Neural progenitor cell (in vitro differentiated cells): ENCODE data around the gene EPHB1. TPM values are rescaled to one million over a fixed set of nuclear protein-coding genes. Genes with fewer than 3 reads are reported as not detected.

Source experiments
- DNase-seq: peaks from one replicate; pipeline ENCODE4 v3.0.0-alpha.2; 2016; ENCODE audit warnings: low spot score
- H2AFZ ChIP-seq: fragments of 200-600 bp; sonication (generic); replicated peaks from 2 replicates; pipeline ENCODE4 v1.6.1; 2016; ENCODE audit warnings: antibody characterized with exemption
- H3F3A ChIP-seq: fragments of 200-600 bp; sonication (generic); 2 replicates; pipeline ENCODE4 v1.6.1; 2016; ENCODE audit warnings: antibody characterized with exemption, low read depth
- H3K27ac ChIP-seq: fragments of 200-600 bp; sonication (generic); 2 replicates; pipeline ENCODE4 v1.5.1; 2016; ENCODE audit warnings: mild to moderate bottlenecking
- H3K27me3 ChIP-seq: fragments of 200-600 bp; sonication (generic); 2 replicates; pipeline ENCODE4 v1.6.1; 2016; ENCODE audit warnings: mild to moderate bottlenecking, moderate library complexity
- H3K36me3 ChIP-seq: fragments of 200-600 bp; sonication (generic); 2 replicates; pipeline ENCODE4 v1.5.1; 2016
- H3K4me1 ChIP-seq: fragments of 200-600 bp; sonication (generic); 2 replicates; pipeline ENCODE4 v1.6.1; 2016; ENCODE audit warnings: mixed run types
- H3K4me2 ChIP-seq: fragments of 200-600 bp; sonication (generic); 2 replicates; pipeline ENCODE4 v1.6.1; 2016
- H3K4me3 ChIP-seq: fragments of 200-600 bp; sonication (generic); 2 replicates; pipeline ENCODE4 v1.5.1; 2016
- H3K79me2 ChIP-seq: fragments of 200-600 bp; sonication (generic); 2 replicates; pipeline ENCODE4 v1.6.1; 2016; ENCODE audit warnings: low read depth
- H3K9ac ChIP-seq: fragments of 200-600 bp; sonication (generic); 2 replicates; pipeline ENCODE4 v1.6.1; 2016
- H3K9me3 ChIP-seq: fragments of 200-600 bp; sonication (generic); 2 replicates; pipeline ENCODE4 v1.5.1; 2016; ENCODE audit warnings: low read depth
- H4K20me1 ChIP-seq: fragments of 200-600 bp; sonication (generic); 2 replicates; pipeline ENCODE4 v1.6.1; 2016; ENCODE audit warnings: low read depth
- H3K27ac Mint-ChIP-seq: 3 replicates; pipeline ENCODE4 v1.8.0; 2021; ENCODE audit warnings: mixed read lengths
- H3K27me3 Mint-ChIP-seq: 2 replicates; pipeline ENCODE4 v1.8.0; 2022; ENCODE audit warnings: low read depth, mild to moderate bottlenecking, inconsistent platforms, moderate library complexity, mixed read lengths; ENCODE audit not compliant: insufficient read depth
- H3K36me3 Mint-ChIP-seq: 3 replicates; pipeline ENCODE4 v1.8.0; 2021; ENCODE audit warnings: mixed read lengths
- H3K4me1 Mint-ChIP-seq: 3 replicates; pipeline ENCODE4 v1.8.0; 2021; ENCODE audit warnings: mixed read lengths
- H3K4me3 Mint-ChIP-seq: 3 replicates; pipeline ENCODE4 v1.8.0; 2021; ENCODE audit warnings: mild to moderate bottlenecking, moderate library complexity, mixed read lengths
- H3K9me3 Mint-ChIP-seq: 3 replicates; pipeline ENCODE4 v1.8.0; 2020; ENCODE audit warnings: mixed read lengths
- EZH2 ChIP-seq: fragments of 200-600 bp; sonication (generic); IDR thresholded peaks from 2 replicates; pipeline ENCODE4 v1.6.1; 2017; ENCODE audit warnings: antibody characterized with exemption, mild to moderate bottlenecking, moderate library complexity
- EZH2phosphoT487 ChIP-seq: fragments of 200-600 bp; sonication (generic); IDR thresholded peaks from 2 replicates; pipeline ENCODE4 v1.6.1; 2017; ENCODE audit warnings: antibody characterized with exemption
- total RNA-seq: library from RNA; depleted of rRNA; stranded (reverse); fragments of >200 nt; gene quantifications from 2 replicates; pipeline ENCODE4 v1.2.3, GENCODE V29; 2015; ENCODE audit warnings: low replicate concordance
- TF ChIP-seq, protein P1 (sequence below): fragments of 200-600 bp; sonication (generic); IDR thresholded peaks from 2 replicates; pipeline ENCODE4 v1.5.1; 2017; ENCODE audit warnings: antibody characterized with exemption, mild to moderate bottlenecking

Gene EPHB1
- total RNA-seq, 1 donor from 2014 or later = 9.1 TPM

DNA sequence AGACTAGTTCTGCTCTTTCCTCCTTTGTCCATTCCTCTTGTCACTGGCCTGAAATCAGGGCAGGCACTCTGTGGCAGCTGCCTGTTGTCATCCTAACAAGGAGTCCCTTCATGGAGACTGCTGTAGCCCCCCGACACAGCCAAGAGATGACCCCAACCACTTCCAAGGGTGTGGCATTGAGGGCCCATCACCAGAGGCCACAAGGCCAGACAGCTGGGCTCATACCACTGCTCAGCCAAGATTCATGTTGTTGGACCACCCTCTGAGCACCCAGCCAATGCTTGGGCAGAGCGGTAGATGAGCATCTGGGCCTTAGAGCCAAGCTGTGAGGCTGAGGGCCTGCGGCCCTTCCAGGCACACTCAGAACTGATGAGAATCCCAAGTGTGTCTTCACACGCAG is 85.4 kb downstream of the EPHB1 start:
- H3K4me1 ChIP-seq = peaks cover 6% of the 10 kb centered on the region
- no peaks in the 10 kb centered on the region for H3K36me3 Mint-ChIP-seq
- H3K27me3 ChIP-seq = no peaks in the 10 kb centered on the region
- H3K79me2 ChIP-seq = no peaks in the 10 kb centered on the region
- no peak overlapping the region for H2AFZ ChIP-seq
- TF ChIP-seq, protein P1, sequence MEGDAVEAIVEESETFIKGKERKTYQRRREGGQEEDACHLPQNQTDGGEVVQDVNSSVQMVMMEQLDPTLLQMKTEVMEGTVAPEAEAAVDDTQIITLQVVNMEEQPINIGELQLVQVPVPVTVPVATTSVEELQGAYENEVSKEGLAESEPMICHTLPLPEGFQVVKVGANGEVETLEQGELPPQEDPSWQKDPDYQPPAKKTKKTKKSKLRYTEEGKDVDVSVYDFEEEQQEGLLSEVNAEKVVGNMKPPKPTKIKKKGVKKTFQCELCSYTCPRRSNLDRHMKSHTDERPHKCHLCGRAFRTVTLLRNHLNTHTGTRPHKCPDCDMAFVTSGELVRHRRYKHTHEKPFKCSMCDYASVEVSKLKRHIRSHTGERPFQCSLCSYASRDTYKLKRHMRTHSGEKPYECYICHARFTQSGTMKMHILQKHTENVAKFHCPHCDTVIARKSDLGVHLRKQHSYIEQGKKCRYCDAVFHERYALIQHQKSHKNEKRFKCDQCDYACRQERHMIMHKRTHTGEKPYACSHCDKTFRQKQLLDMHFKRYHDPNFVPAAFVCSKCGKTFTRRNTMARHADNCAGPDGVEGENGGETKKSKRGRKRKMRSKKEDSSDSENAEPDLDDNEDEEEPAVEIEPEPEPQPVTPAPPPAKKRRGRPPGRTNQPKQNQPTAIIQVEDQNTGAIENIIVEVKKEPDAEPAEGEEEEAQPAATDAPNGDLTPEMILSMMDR = no peak
- TF ChIP-seq EZH2phosphoT487 = no peak
- TF ChIP-seq EZH2 = no peak
- no peaks in the 10 kb centered on the region for H3K9me3 ChIP-seq
- H3K27ac ChIP-seq = no peak overlapping the region
- H3K27ac Mint-ChIP-seq = no peak overlapping the region
- no peak for DNase-seq
- H3K4me1 Mint-ChIP-seq = no peaks in the 10 kb centered on the region
- no peak overlapping the region for H3K4me3 ChIP-seq
- no peaks in the 10 kb centered on the region for H3K9me3 Mint-ChIP-seq
- no peak overlapping the region for H3K9ac ChIP-seq
- H3K4me2 ChIP-seq = no peak overlapping the region
- H3K36me3 ChIP-seq = no peaks in the 10 kb centered on the region
- H3K4me3 Mint-ChIP-seq = no peak overlapping the region
- H4K20me1 ChIP-seq = no peaks in the 10 kb centered on the region
- no peaks in the 10 kb centered on the region for H3F3A ChIP-seq
- H3K27me3 Mint-ChIP-seq = no peaks in the 10 kb centered on the region

DNA sequence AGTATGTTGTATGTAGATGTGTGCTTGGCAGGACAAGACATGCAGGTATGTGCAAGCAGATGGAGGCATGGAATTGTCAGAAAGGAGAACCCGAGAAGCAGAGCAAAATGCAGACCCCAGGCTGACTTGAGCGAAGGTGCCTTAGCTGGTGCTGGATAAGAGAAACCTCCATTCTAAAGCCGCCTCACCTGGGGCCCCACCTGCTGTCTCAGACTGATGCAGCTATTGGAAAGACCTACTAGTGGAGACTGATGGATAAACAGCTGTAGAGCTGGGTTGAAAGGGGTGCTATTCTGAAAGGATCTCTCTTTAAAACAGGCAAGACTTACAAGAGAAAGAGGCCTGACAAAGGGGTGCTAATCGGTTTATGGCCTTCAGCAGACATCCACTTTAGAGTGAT is 86.2 kb downstream of the EPHB1 start:
- no peaks in the 10 kb centered on the region for H3K36me3 Mint-ChIP-seq
- H3K9ac ChIP-seq = no peak overlapping the region
- no peaks in the 10 kb centered on the region for H4K20me1 ChIP-seq

DNA sequence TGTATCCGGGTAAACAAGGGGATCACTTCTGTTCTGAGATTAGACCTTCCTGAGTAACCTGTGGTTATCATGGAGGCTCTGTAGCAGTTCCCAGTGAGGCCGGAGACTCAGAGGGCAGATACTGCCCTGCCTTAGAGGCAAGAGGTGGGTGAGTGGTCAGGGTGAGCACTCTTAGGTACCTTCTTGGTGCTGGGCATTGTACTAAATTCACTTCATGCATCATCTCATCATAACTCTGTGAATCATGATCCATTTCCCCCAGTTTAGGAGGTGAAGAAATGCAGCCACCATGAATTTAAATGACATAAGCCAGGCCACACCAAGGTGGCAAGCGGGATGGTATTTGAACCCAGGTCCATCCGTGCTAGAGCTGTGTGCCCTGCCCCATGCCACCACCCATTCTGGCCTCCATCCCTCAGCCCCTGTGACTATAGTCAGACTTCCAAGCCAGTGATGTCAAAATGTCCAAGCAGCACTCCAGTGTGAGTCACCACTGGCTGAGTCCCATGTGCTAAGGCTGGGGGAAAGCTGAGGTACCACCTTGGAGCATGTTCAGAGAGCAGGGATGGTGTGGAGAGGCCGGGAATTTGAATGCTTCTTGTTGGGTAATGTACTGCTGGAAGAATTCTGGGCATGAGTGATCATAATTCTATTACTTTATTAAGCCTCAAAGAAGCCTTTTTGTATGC is 88.8 kb downstream of the EPHB1 start:
- H3K79me2 ChIP-seq = no peaks in the 10 kb centered on the region
- TF ChIP-seq, protein P1 = no peak
- TF ChIP-seq EZH2phosphoT487 (no peak), EZH2 (no peak)

More for the DNA sequence above, 86.2 kb downstream of the EPHB1 start:
- H3K4me2 ChIP-seq = no peak overlapping the region
- Mint-ChIP-seq H3K9me3 (no peaks in the 10 kb centered on the region), H3K27me3 (no peaks in the 10 kb centered on the region), H3K4me3 (no peak overlapping the region), H3K27ac (no peak overlapping the region), H3K4me1 (no peaks in the 10 kb centered on the region)
- no peaks in the 10 kb centered on the region for H3K27me3 ChIP-seq
- H3K36me3 ChIP-seq = no peaks in the 10 kb centered on the region
- no peak overlapping the region for H2AFZ ChIP-seq
- H3K9me3 ChIP-seq = no peaks in the 10 kb centered on the region
- DNase-seq = no peak
- no peaks in the 10 kb centered on the region for H3F3A ChIP-seq
- H3K4me1 ChIP-seq = peaks cover 6% of the 10 kb centered on the region
- no peak overlapping the region for H3K27ac ChIP-seq
- no peaks in the 10 kb centered on the region for H3K79me2 ChIP-seq
- TF ChIP-seq, protein P1 = no peak
- TF ChIP-seq EZH2 = no peak
- no peak for TF ChIP-seq EZH2phosphoT487
- H3K4me3 ChIP-seq = no peak overlapping the region

More for the DNA sequence above, 88.8 kb downstream of the EPHB1 start:
- Histone ChIP-seq H3K36me3 (no peaks in the 10 kb centered on the region), H3K9me3 (no peaks in the 10 kb centered on the region), H2AFZ (no peak overlapping the region), H4K20me1 (no peaks in the 10 kb centered on the region), H3K27me3 (no peaks in the 10 kb centered on the region), H3K4me1 (peaks cover 6% of the 10 kb centered on the region), H3K9ac (no peak overlapping the region), H3K4me3 (no peak overlapping the region), H3K27ac (no peak overlapping the region), H3K4me2 (no peak overlapping the region), H3F3A (no peaks in the 10 kb centered on the region)
- DNase-seq = no peak
- H3K4me1 Mint-ChIP-seq = no peaks in the 10 kb centered on the region
- no peaks in the 10 kb centered on the region for H3K9me3 Mint-ChIP-seq
- H3K36me3 Mint-ChIP-seq = peaks cover 3% of the 10 kb centered on the region
- H3K27me3 Mint-ChIP-seq = peaks cover 2% of the 10 kb centered on the region
- H3K27ac Mint-ChIP-seq = no peak overlapping the region
- H3K4me3 Mint-ChIP-seq = no peak overlapping the region
